CD14-positive monocyte (primary cell): Measurements from ENCODE around the gene TACR1. TPM values are rescaled to one million over a fixed set of nuclear protein-coding genes. Genes with fewer than 3 reads are reported as not detected.

Experiments used
- DNase-seq, 3 donors: peaks; one replicate each; pipeline ENCODE4 v3.0.0-alpha.2; 2011 to 2022
- H2AFZ ChIP-seq: 2 replicates; pipeline ENCODE4 v1.6.0; 2012; ENCODE audit warnings: mild to moderate bottlenecking, low read depth, low read length, inconsistent platforms; ENCODE audit not compliant: insufficient read depth, poor library complexity, severe bottlenecking
- H3K27ac ChIP-seq, 2 donors: 1 replicate in 1 of 2; 2 replicates in 1 of 2; pipeline ENCODE4 v1.5.1; 2012 to 2013; ENCODE audit warnings: low read length in 2 of 2, control low read depth in 1 of 2, inconsistent platforms in 1 of 2, low read depth in 1 of 2, mild to moderate bottlenecking in 1 of 2
- H3K27me3 ChIP-seq, 2 donors: one replicate each; pipeline versions ENCODE4 v1.6.0 to v1.6.1; 2011 to 2013; ENCODE audit warnings: low read length in 2 of 2; ENCODE audit not compliant: control insufficient read depth in 2 of 2, insufficient read depth in 2 of 2
- H3K36me3 ChIP-seq, 2 donors: replicated peaks in 1 of 2; 1 replicate in 1 of 2; 2 replicates in 1 of 2; pipeline versions ENCODE4 v1.5.1 to v1.6.1; 2012 to 2013; ENCODE audit warnings: low read length in 2 of 2, control low read depth in 1 of 2, inconsistent platforms in 1 of 2, mild to moderate bottlenecking in 1 of 2; ENCODE audit not compliant: insufficient read depth in 2 of 2, control insufficient read depth in 1 of 2
- H3K4me1 ChIP-seq, 2 donors: 1 replicate in 1 of 2; 2 replicates in 1 of 2; pipeline versions ENCODE4 v1.5.1 to v1.6.1; 2012 to 2013; ENCODE audit warnings: low read length in 2 of 2, control low read depth in 1 of 2, inconsistent platforms in 1 of 2, mild to moderate bottlenecking in 1 of 2, moderate library complexity in 1 of 2; ENCODE audit not compliant: insufficient read depth in 2 of 2, control insufficient read depth in 1 of 2
- H3K4me2 ChIP-seq: replicated peaks from 2 replicates; pipeline ENCODE3; 2012; ENCODE audit warnings: low read length, moderate library complexity, mild to moderate bottlenecking; ENCODE audit not compliant: poor library complexity, severe bottlenecking; ENCODE audit errors: extremely low read depth
- H3K4me3 ChIP-seq, 3 experiments: fragments of 200-600 bp in 1 of 3; sonication (generic) in 1 of 3; replicated peaks in 1 of 3; 1 replicate in 2 of 3; 2 replicates in 1 of 3; pipeline ENCODE4 v1.5.1; 2011 to 2013; ENCODE audit warnings: low read length in 3 of 3, mild to moderate bottlenecking in 3 of 3, control low read depth in 2 of 3, low read depth in 2 of 3, inconsistent platforms in 1 of 3, moderate library complexity in 1 of 3
- H3K79me2 ChIP-seq: 2 replicates; pipeline ENCODE4 v1.6.0; 2012; ENCODE audit warnings: mild to moderate bottlenecking, control low read depth, inconsistent platforms, low read length, moderate library complexity; ENCODE audit not compliant: insufficient read depth
- H3K9ac ChIP-seq: 2 replicates; pipeline ENCODE4 v1.6.0; 2017; ENCODE audit warnings: low read length, mild to moderate bottlenecking; ENCODE audit not compliant: insufficient read depth, poor library complexity, severe bottlenecking
- H3K9me3 ChIP-seq, 2 donors: replicated peaks in 1 of 2; 1 replicate in 1 of 2; 2 replicates in 1 of 2; pipeline versions ENCODE4 v1.5.1 to v1.6.1; 2012 to 2013; ENCODE audit warnings: low read length in 2 of 2, control low read depth in 1 of 2; ENCODE audit not compliant: control insufficient read depth in 1 of 2, insufficient read depth in 1 of 2
- H4K20me1 ChIP-seq: 2 replicates; pipeline ENCODE4 v1.6.0; 2012; ENCODE audit warnings: mild to moderate bottlenecking, low read length, control low read depth, moderate library complexity; ENCODE audit not compliant: insufficient read depth
- H3K27ac Mint-ChIP-seq, 7 donors: one replicate each; pipeline ENCODE4 v1.8.0; 2020; ENCODE audit warnings: mild to moderate bottlenecking in 7 of 7, mixed read lengths in 7 of 7, moderate library complexity in 6 of 7, inconsistent platforms in 2 of 7
- H3K27me3 Mint-ChIP-seq, 3 donors: one replicate each; pipeline ENCODE4 v1.8.0; 2021 to 2022; ENCODE audit warnings: low read depth in 3 of 3, mild to moderate bottlenecking in 3 of 3, mixed read lengths in 3 of 3, moderate library complexity in 3 of 3, inconsistent platforms in 1 of 3
- H3K36me3 Mint-ChIP-seq, 2 donors: one replicate each; pipeline ENCODE4 v1.8.0; 2020; ENCODE audit warnings: mixed read lengths in 2 of 2, inconsistent platforms in 1 of 2, mild to moderate bottlenecking in 1 of 2
- H3K4me1 Mint-ChIP-seq: one replicate; pipeline ENCODE4 v1.8.0; 2020; ENCODE audit warnings: mild to moderate bottlenecking, mixed read lengths
- H3K4me3 Mint-ChIP-seq, 2 donors: one replicate each; pipeline ENCODE4 v1.8.0; 2020; ENCODE audit warnings: mild to moderate bottlenecking in 2 of 2, mixed read lengths in 2 of 2, moderate library complexity in 1 of 2
- H3K9me3 Mint-ChIP-seq, 7 donors: one replicate each; pipeline ENCODE4 v1.8.0; 2020 to 2022; ENCODE audit warnings: mixed read lengths in 7 of 7, mild to moderate bottlenecking in 6 of 7, moderate library complexity in 6 of 7, inconsistent platforms in 2 of 7
- CTCF ChIP-seq: fragments of 200-600 bp; IDR thresholded peaks from one replicate; pipeline ENCODE4 v1.8.0; 2022; ENCODE audit warnings: antibody characterized with exemption, mild to moderate bottlenecking
- WGBS: methylation state at CpG from one replicate; pipeline ENCODE4 v1.1.5; 2013; ENCODE audit warnings: missing lambda C conversion rate; ENCODE audit not compliant: insufficient coverage; 5-methylcytosine and 5-hydroxymethylcytosine counted together
- intact Hi-C, 2 donors: fragments of 100-400 bp; cut with micrococcal nuclease; formaldehyde crosslinking; loops; one replicate each; pipeline versions ENCODE4 v1.15.0 to v1.15.1; 2023
- polyA plus RNA-seq, 3 donors: library from polyadenylated mRNA; depleted of rRNA in 1 of 3; unstranded in 2 of 3; stranded (reverse) in 1 of 3; fragments of 300-500 nt in 2 of 3; fragments of >200 nt in 1 of 3; fragmentation: Illumina TruSeq in 2 of 3; gene quantifications; 1 replicate in 2 of 3; 2 replicates in 1 of 3; pipeline ENCODE4 v1.2.3, GENCODE V29; 2012 to 2021

Gene TACR1
- polyA plus RNA-seq, 3 donors = not detected

- no peaks in the 10 kb centered on the region for H4K20me1 ChIP-seq
- intact Hi-C loops = no loop called here
- H3K4me1 ChIP-seq = no peaks in the 10 kb centered on the region
- no peaks in the 10 kb centered on the region for H3K36me3 ChIP-seq
- H3K9me3 Mint-ChIP-seq = peaks cover 0 to 3% (median 0%) of the 10 kb centered on the region in 7 donors
- H3K4me2 ChIP-seq = no peak overlapping the region
- H3K4me1 Mint-ChIP-seq = peaks cover 3% of the 10 kb centered on the region
- H3K4me3 ChIP-seq = no peak overlapping the region
- WGBS = no CpG with 5 or more reads among the region's 1 CpG
- peaks cover 0 to 3% (median 0%) of the 10 kb centered on the region in 3 donors for H3K27me3 Mint-ChIP-seq
- no peak overlapping the region for H3K9ac ChIP-seq
- no peaks in the 10 kb centered on the region for H3K36me3 Mint-ChIP-seq
- H3K79me2 ChIP-seq = no peaks in the 10 kb centered on the region
- H3K27ac Mint-ChIP-seq = no peak overlapping the region
- H3K4me3 Mint-ChIP-seq = no peak overlapping the region
- no peaks in the 10 kb centered on the region for H3K27me3 ChIP-seq
- no peak overlapping the region for H3K27ac ChIP-seq
- TF ChIP-seq CTCF = no peak
- no peak overlapping the region for H2AFZ ChIP-seq
- no peaks in the 10 kb centered on the region for H3K9me3 ChIP-seq
- peak in 1 of 3 donors; percentile 11 for DNase-seq
Observed at GRCh38 chr2:75068546-75068945, 130.8 kb downstream of the TACR1 start.

DNA sequence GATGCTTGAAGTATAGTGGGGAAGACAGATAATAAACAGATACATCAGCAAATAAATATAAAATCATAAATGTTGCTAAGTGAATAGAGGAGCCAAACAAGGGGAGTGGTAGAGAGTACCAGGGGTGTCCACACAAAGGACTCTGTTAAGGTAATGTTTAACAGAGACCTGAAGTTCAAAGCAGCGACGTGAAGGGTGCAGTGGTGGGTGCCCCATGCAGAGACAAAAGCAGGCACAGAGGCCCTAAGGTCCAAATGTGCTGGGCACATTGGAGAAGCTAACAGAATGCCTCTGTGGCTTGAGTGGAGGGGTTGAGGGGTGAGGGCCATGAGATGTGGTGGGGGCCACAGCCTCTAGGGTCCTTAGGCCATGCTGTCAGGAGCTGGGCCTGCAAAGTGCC lies 131.8 kb downstream of the TACR1 start:
- TF ChIP-seq CTCF = no peak
- DNase-seq = no peak
- no peaks in the 10 kb centered on the region for H4K20me1 ChIP-seq
- H3K27ac ChIP-seq = no peak overlapping the region
- no peak overlapping the region for H3K4me3 Mint-ChIP-seq
- H3K27ac Mint-ChIP-seq = peak overlapping the region in 1 of 7 donors; percentile 76
- no peak overlapping the region for H2AFZ ChIP-seq
- peaks cover 0 to 3% (median 1%) of the 10 kb centered on the region in 3 donors for H3K27me3 Mint-ChIP-seq
- 100% methylated on average over 2 of the region's 2 CpGs for WGBS
- no peaks in the 10 kb centered on the region for H3K9me3 ChIP-seq
- H3K36me3 ChIP-seq = no peaks in the 10 kb centered on the region
- H3K4me1 ChIP-seq = no peaks in the 10 kb centered on the region
- H3K4me1 Mint-ChIP-seq = peaks cover 3% of the 10 kb centered on the region
- peaks cover 0 to 3% (median 0%) of the 10 kb centered on the region in 7 donors for H3K9me3 Mint-ChIP-seq
- H3K27me3 ChIP-seq = no peaks in the 10 kb centered on the region
- H3K79me2 ChIP-seq = no peaks in the 10 kb centered on the region
- no peak overlapping the region for H3K4me2 ChIP-seq
- intact Hi-C loops = no loop called here
- no peak overlapping the region for H3K4me3 ChIP-seq
- no peak overlapping the region for H3K9ac ChIP-seq
- H3K36me3 Mint-ChIP-seq = no peaks in the 10 kb centered on the region
